AG20443 (cell line): ENCODE data around the gene EXOC3L1.

ENCODE experiments used
- DNase-seq: peaks from one replicate; pipeline ENCODE4 v3.0.0; 2012; ENCODE audit warnings: low spot score, mixed read lengths

EXOC3L1 gene

GRCh38 chr16:67147437-67148140, 42.3 kb downstream of the EXOC3L1 start:
- no peak for DNase-seq

- DNase-seq, result no peak
Measured at GRCh38 chr16:67146523-67147357, 43.2 kb downstream of the EXOC3L1 start.

- no peak for DNase-seq
Measured at GRCh38 chr16:67145746-67146145, 44.2 kb downstream of the EXOC3L1 start.

DNA sequence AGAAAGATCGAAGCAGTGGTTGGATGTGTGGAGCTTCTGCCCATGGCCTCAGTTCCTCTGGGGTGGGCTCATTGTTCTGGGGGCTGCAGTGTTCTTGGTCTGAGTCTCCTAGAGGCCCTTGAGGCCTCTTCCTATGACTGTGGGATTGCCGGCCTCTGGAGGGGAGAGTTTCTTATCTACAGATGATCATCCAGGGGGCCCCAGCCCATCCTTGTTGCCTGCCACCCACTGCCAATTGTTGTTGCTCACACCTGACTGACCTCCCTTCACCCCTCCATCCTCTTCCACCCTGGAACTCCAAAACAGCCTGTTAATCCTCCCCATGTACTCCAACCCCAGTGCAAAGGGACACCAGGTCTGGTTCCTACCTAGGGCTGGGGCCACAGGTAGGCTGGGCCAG, 45.0 kb downstream of the EXOC3L1 start:
- DNase-seq, result no peak

GRCh38 chr16:67142342-67142741, 47.6 kb downstream of the EXOC3L1 start:
- DNase-seq, result no peak

DNA sequence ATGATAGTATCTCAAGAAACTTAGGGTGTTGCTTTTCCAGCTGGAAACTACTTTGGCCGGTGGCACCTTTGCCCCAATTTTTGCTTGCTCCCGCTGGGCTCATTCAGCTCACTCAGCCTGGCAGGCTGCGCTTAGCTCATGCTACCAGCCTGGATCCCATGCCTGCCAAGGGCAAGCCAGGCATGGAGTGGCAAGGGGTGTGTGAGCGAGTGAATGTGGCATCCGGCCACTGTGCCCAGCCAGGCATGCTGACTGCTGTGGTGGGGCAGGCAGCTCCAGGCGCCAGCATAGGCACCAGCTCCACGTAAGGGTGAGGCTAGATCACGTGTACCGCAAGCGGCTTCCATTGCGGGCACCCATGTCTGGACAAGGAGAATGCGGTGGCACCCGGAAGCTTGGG, 48.5 kb downstream of the EXOC3L1 start:
- no peak for DNase-seq

GRCh38 chr16:67137605-67138004, 52.3 kb downstream of the EXOC3L1 start:
- no peak for DNase-seq
